AG04450 (cell line): Measurements from ENCODE around the gene DIDO1. TPM values are rescaled to one million over a fixed set of nuclear protein-coding genes. Genes with fewer than 3 reads are reported as not detected.
"Not testable (repeated sequence)": the region's sequence is repeated elsewhere in the genome, so short reads cannot be mapped to it uniquely, and the experiment has no call there.

Experiments used
- CTCF ChIA-PET: fragments of 300-600, 350-600 bp; formaldehyde crosslinking; extraction: SDS; loops from one replicate; lab custom pipeline; 2022; ENCODE audit warnings: antibody characterized with exemption, inconsistent platforms; lab: Charles Lee
- POLR2A ChIA-PET: fragments of 350-600 bp; formaldehyde crosslinking; extraction: SDS; loops from one replicate; lab custom pipeline; 2021; ENCODE audit warnings: antibody characterized with exemption, inconsistent platforms; lab: Yijun Ruan, JAX
- DNase-seq: peaks from one replicate; pipeline ENCODE4 v3.0.0-alpha.2; 2011; ENCODE audit warnings: low read depth, low spot score
- H3K27ac ChIP-seq: one replicate; pipeline ENCODE4 v1.5.1; 2012; ENCODE audit warnings: low read depth, low read length, control low read depth
- H3K27me3 ChIP-seq: one replicate; pipeline ENCODE4 v1.6.0; 2012; ENCODE audit warnings: low read length; ENCODE audit not compliant: control insufficient read depth, insufficient read depth
- H3K4me3 ChIP-seq: 2 replicates; pipeline ENCODE4 v1.5.1; 2011; ENCODE audit warnings: mild to moderate bottlenecking, low read depth, low read length, control low read depth
- H3K9me3 ChIP-seq: 2 replicates; pipeline ENCODE4 v1.5.1; 2012; ENCODE audit warnings: low read length; ENCODE audit not compliant: control insufficient read depth, insufficient read depth
- CTCF ChIP-seq: IDR thresholded peaks from 2 replicates; pipeline ENCODE4 v1.5.1; 2011; ENCODE audit warnings: low read depth, low read length, control low read depth, inconsistent platforms
- polyA plus RNA-seq: library from polyadenylated mRNA; depleted of rRNA; stranded (reverse); fragments of >200 nt; gene quantifications from 2 replicates; pipeline ENCODE4 v1.2.3, GENCODE V29; 2011

Gene DIDO1
- polyA plus RNA-seq, 1 experiment: 22.1 TPM

GRCh38 chr20:62874964-62875344 lies 51.4 kb downstream of the DIDO1 start:
- Histone ChIP-seq H3K27me3 (no peaks in the 10 kb centered on the region), H3K9me3 (no peaks in the 10 kb centered on the region; the same call in 1 of the 2 replicates), H3K27ac (no peak overlapping the region), H3K4me3 (no peak overlapping the region)
- ChIA-PET CTCF (interaction anchor here (0.9 to 1.6 kb wide), 5 partner anchors 12 to 98 kb away, joined by 3 to 4 read pairs (median 3); no protein-coding TSS in a partner anchor), POLR2A (no interaction called here)
- TF ChIP-seq CTCF: no peak
- DNase-seq: no peak

- H3K27me3 ChIP-seq, DNase-seq, H3K4me3 ChIP-seq, H3K27ac ChIP-seq, H3K9me3 ChIP-seq: not testable (repeated sequence)
- ChIA-PET POLR2A (interaction anchor here (0.8 kb wide), 1 partner anchor 545 kb away, joined by 3 read pairs; no protein-coding TSS in a partner anchor), CTCF (interaction anchor here (0.6 to 1.0 kb wide), 2 partner anchors 53 to 135 kb away, joined by 3 read pairs; no protein-coding TSS in a partner anchor)
- TF ChIP-seq CTCF: peak; percentile 42
Observed at GRCh38 chr20:62873681-62874031, 52.6 kb downstream of the DIDO1 start.

DNA sequence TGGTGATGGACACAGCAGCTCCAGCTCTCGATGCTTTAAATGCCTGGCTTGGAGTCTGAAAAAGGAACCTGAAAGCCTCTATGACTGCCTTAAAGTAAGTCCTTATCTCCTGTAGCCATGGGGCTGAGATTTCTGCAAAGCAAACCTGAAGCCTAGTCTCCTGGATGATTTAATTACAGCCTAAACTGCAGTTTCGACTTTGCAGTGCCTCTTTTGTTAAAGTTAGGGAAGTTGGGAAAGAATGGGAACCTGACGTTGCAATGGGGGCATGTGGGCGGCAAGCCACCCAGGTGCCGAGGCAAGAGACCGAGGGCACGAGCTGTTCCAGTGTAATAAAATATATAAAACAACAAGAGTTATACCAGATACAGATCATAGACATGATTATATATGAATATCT lies 53.0 kb downstream of the DIDO1 start:
- Histone ChIP-seq H3K4me3 (no peak overlapping the region), H3K9me3 (no peaks in the 10 kb centered on the region; the same call in 1 of the 2 replicates), H3K27ac (no peak overlapping the region), H3K27me3 (no peaks in the 10 kb centered on the region)
- TF ChIP-seq CTCF: no peak
- CTCF ChIA-PET: interaction anchor here (1.0 kb wide), 1 partner anchor 136 kb away, joined by 3 read pairs; no protein-coding TSS in a partner anchor
- DNase-seq: no peak
- POLR2A ChIA-PET: interaction anchor here (0.8 to 1.5 kb wide), 2 partner anchors 12 to 545 kb away, joined by 3 read pairs; partner anchors contain the start of gene TCFL5

GRCh38 chr20:62872862-62873261 lies 53.4 kb downstream of the DIDO1 start:
- ChIA-PET POLR2A (interaction anchor here (1.5 kb wide), 1 partner anchor 11 kb away, joined by 3 read pairs; the partner anchor contains the start of gene TCFL5), CTCF (interaction anchor here (1.0 kb wide), 1 partner anchor 136 kb away, joined by 3 read pairs; no protein-coding TSS in a partner anchor)

More at GRCh38 chr20:62872862-62873261, 53.4 kb downstream of the DIDO1 start:
- Histone ChIP-seq H3K9me3 (no peaks in the 10 kb centered on the region; the same call in 1 of the 2 replicates), H3K27ac (no peak overlapping the region), H3K27me3 (no peaks in the 10 kb centered on the region), H3K4me3 (no peak overlapping the region)
- DNase-seq: no peak
- no peak for TF ChIP-seq CTCF
